GM23338 (cell line): ENCODE measurements around the gene SYNPO2. TPM values are rescaled to one million over a fixed set of nuclear protein-coding genes. Genes with fewer than 3 reads are reported as not detected.

Experiments used
- ATAC-seq: fragments of 200-7000 bp; cut with Tn5 transposase; 3 replicates; pipeline ENCODE4 v1.9.1; 2020
- DNase-seq: peaks from one replicate; pipeline ENCODE4 v3.0.0-alpha.2; 2015; ENCODE audit warnings: low spot score
- H2AFZ ChIP-seq: fragments of 200-600 bp; sonication (generic); 2 replicates; pipeline ENCODE4 v1.8.0; 2016; ENCODE audit warnings: antibody characterized with exemption, mild to moderate bottlenecking, moderate library complexity
- H3F3A ChIP-seq: fragments of 200-600 bp; sonication (generic); replicated peaks from 2 replicates; pipeline ENCODE4 v1.8.0; 2017; ENCODE audit warnings: antibody characterized with exemption, mixed run types, low read depth
- H3K27ac ChIP-seq: fragments of 200-600 bp; sonication (generic); 2 replicates; pipeline ENCODE4 v1.6.1; 2016; ENCODE audit warnings: low read depth
- H3K27me3 ChIP-seq: fragments of 200-600 bp; sonication (generic); 2 replicates; pipeline ENCODE4 v1.8.0; 2016; ENCODE audit warnings: mild to moderate bottlenecking, mixed run types, moderate library complexity; ENCODE audit not compliant: insufficient read depth
- H3K36me3 ChIP-seq: fragments of 200-600 bp; sonication (generic); 2 replicates; pipeline ENCODE4 v1.8.0; 2016; ENCODE audit warnings: mild to moderate bottlenecking; ENCODE audit not compliant: insufficient read depth
- H3K4me1 ChIP-seq: fragments of 200-600 bp; sonication (generic); 2 replicates; pipeline ENCODE4 v1.8.0; 2016; ENCODE audit warnings: mild to moderate bottlenecking, moderate library complexity; ENCODE audit not compliant: insufficient read depth
- H3K4me2 ChIP-seq: fragments of 200-600 bp; sonication (generic); 2 replicates; pipeline ENCODE4 v1.7.1; 2017; ENCODE audit warnings: mixed run types
- H3K4me3 ChIP-seq: fragments of 200-600 bp; sonication (generic); 2 replicates; pipeline ENCODE4 v1.6.1; 2016; ENCODE audit warnings: mixed run types
- H3K79me2 ChIP-seq: fragments of 200-600 bp; sonication (generic); replicated peaks from 2 replicates; pipeline ENCODE4 v1.8.0; 2017; ENCODE audit warnings: mild to moderate bottlenecking; ENCODE audit not compliant: insufficient read depth
- H3K9me2 ChIP-seq: fragments of 200-600 bp; sonication (generic); 2 replicates; pipeline ENCODE4 v1.8.0; 2017; ENCODE audit not compliant: insufficient read depth
- H4K20me1 ChIP-seq: fragments of 200-600 bp; sonication (generic); replicated peaks from 2 replicates; pipeline ENCODE4 v1.8.0; 2017; ENCODE audit warnings: mild to moderate bottlenecking; ENCODE audit not compliant: insufficient read depth
- H3K27ac Mint-ChIP-seq: 2 replicates; pipeline ENCODE4 v1.8.0; 2020; ENCODE audit warnings: inconsistent platforms, mild to moderate bottlenecking, moderate library complexity, mixed read lengths
- H3K27me3 Mint-ChIP-seq: 3 replicates; pipeline ENCODE4 v1.8.0; 2022; ENCODE audit warnings: low read depth, mild to moderate bottlenecking, moderate library complexity, mixed read lengths, inconsistent platforms; ENCODE audit not compliant: insufficient read depth, poor library complexity
- H3K36me3 Mint-ChIP-seq: 3 replicates; pipeline ENCODE4 v1.8.0; 2021; ENCODE audit warnings: low read depth, mild to moderate bottlenecking, inconsistent platforms, moderate library complexity, mixed read lengths
- H3K4me1 Mint-ChIP-seq: 3 replicates; pipeline ENCODE4 v1.8.0; 2020; ENCODE audit warnings: mild to moderate bottlenecking, inconsistent platforms, mixed read lengths
- H3K4me3 Mint-ChIP-seq: 3 replicates; pipeline ENCODE4 v1.8.0; 2021; ENCODE audit warnings: moderate library complexity, mild to moderate bottlenecking, inconsistent platforms, mixed read lengths
- H3K9me3 Mint-ChIP-seq: 3 replicates; pipeline ENCODE4 v1.8.0; 2020; ENCODE audit warnings: moderate library complexity, mild to moderate bottlenecking, inconsistent platforms, mixed read lengths
- CREB1 ChIP-seq: fragments of 250-450 bp; sonication (Bioruptor Pico); IDR thresholded peaks from 2 replicates; pipeline ENCODE4 v1.5.0; 2020; ENCODE audit warnings: low read depth, mild to moderate bottlenecking, moderate library complexity
- CTCF ChIP-seq, 2 experiments: fragments of 200-600 bp in 1 of 2; sonication (generic) in 1 of 2; conservative IDR thresholded peaks; 2 replicates each; pipeline versions ENCODE4 v1.5.1 to v1.6.1; 2016 to 2017; ENCODE audit warnings: antibody characterized with exemption in 2 of 2, low read depth in 2 of 2, mild to moderate bottlenecking in 2 of 2, moderate library complexity in 1 of 2
- ETS1 ChIP-seq: IDR thresholded peaks from 2 replicates; pipeline ENCODE4 v1.6.1; 2016; ENCODE audit warnings: antibody characterized with exemption
- EZH2 ChIP-seq: fragments of 200-600 bp; sonication (generic); IDR thresholded peaks from one replicate; pipeline ENCODE4 v1.8.0; 2017; ENCODE audit warnings: antibody characterized with exemption, mild to moderate bottlenecking, low read depth; ENCODE audit not compliant: unreplicated experiment
- EZH2phosphoT487 ChIP-seq: fragments of 200-600 bp; sonication (generic); IDR thresholded peaks from one replicate; pipeline ENCODE4 v1.8.1; 2018; ENCODE audit warnings: antibody characterized with exemption; ENCODE audit not compliant: unreplicated experiment
- JUNB ChIP-seq: IDR thresholded peaks from one replicate; pipeline ENCODE4 v1.6.1; 2016; ENCODE audit warnings: antibody characterized with exemption; ENCODE audit not compliant: unreplicated experiment
- NANOG ChIP-seq: IDR thresholded peaks from 2 replicates; pipeline ENCODE4 v1.6.1; 2016; ENCODE audit warnings: antibody characterized with exemption, borderline replicate concordance
- POLR2AphosphoS5 ChIP-seq: IDR thresholded peaks from 2 replicates; pipeline ENCODE4 v1.6.1; 2016; ENCODE audit warnings: antibody characterized with exemption, low read depth
- REST ChIP-seq: IDR thresholded peaks from one replicate; pipeline ENCODE4 v1.6.1; 2018; ENCODE audit warnings: antibody characterized with exemption; ENCODE audit not compliant: unreplicated experiment
- STAT1 ChIP-seq: IDR thresholded peaks from one replicate; pipeline ENCODE4 v1.6.1; 2016; ENCODE audit warnings: antibody characterized with exemption; ENCODE audit not compliant: unreplicated experiment
- ZNF114 ChIP-seq: fragments of 250-450 bp; sonication (Bioruptor Pico); IDR thresholded peaks from 2 replicates; pipeline ENCODE4 v1.5.0; 2020; ENCODE audit warnings: mild to moderate bottlenecking, moderate library complexity
- ZNF331 ChIP-seq: fragments of 250-450 bp; sonication (Bioruptor Pico); IDR thresholded peaks from 2 replicates; pipeline ENCODE4 v1.5.0; 2020; ENCODE audit warnings: low read depth, mild to moderate bottlenecking, moderate library complexity
- ZNF462 ChIP-seq: fragments of 250-450 bp; sonication (Bioruptor Pico); IDR thresholded peaks from 2 replicates; pipeline ENCODE4 v1.5.0; 2020; ENCODE audit warnings: mild to moderate bottlenecking, moderate library complexity
- polyA plus RNA-seq: library from polyadenylated mRNA; unstranded; fragments of >200 nt; fragmentation: Nextera tagmentation; extraction: Ambion mirVana; gene quantifications from 2 replicates; pipeline ENCODE4 v1.2.1, GENCODE V29; 2016
- total RNA-seq: library from RNA; depleted of rRNA; stranded (reverse); fragments of >200 nt; shearing (Covaris generic); gene quantifications from 2 replicates; pipeline ENCODE4 v1.2.3, GENCODE V29; 2014

SYNPO2 gene
- total and polyA plus RNA-seq, 2 experiments from 2014 or later, result 2.1 to 3.4 TPM

- H3K79me2 ChIP-seq, result no peaks in the 10 kb centered on the region
- H3K9me3 Mint-ChIP-seq, result no peaks in the 10 kb centered on the region
- H3F3A ChIP-seq, result no peaks in the 10 kb centered on the region
- H3K27ac ChIP-seq, result no peak overlapping the region
- H3K36me3 Mint-ChIP-seq, result peaks cover 8% of the 10 kb centered on the region
- H3K9me2 ChIP-seq, result 0 out of 2 replicates have a peak, but pooled peaks cover 3% of the 10 kb centered on the region
- H4K20me1 ChIP-seq, result no peaks in the 10 kb centered on the region
- ATAC-seq (no peak), DNase-seq (no peak)
- no peak overlapping the region for H3K4me2 ChIP-seq
- H3K4me3 Mint-ChIP-seq, result no peak overlapping the region
- peaks cover 33% of the 10 kb centered on the region for H3K4me1 Mint-ChIP-seq
- no peaks in the 10 kb centered on the region for H3K27me3 ChIP-seq
- no peak overlapping the region for H3K4me3 ChIP-seq
- H3K27me3 Mint-ChIP-seq, result no peaks in the 10 kb centered on the region
- TF ChIP-seq POLR2AphosphoS5, result no peak
- no peak for TF ChIP-seq ZNF462 (CRISPR knock-in tag)
- TF ChIP-seq NANOG, result no peak
- no peak for TF ChIP-seq EZH2
- no peak for TF ChIP-seq JUNB
- TF ChIP-seq STAT1, result no peak
- no peak for TF ChIP-seq EZH2phosphoT487
- no peak for TF ChIP-seq ETS1
- no peak for TF ChIP-seq CTCF (conservative IDR thresholded peaks at IDR 0.05; ENCODE audit: low read depth in 2 of 2)
- no peak for TF ChIP-seq CREB1 (CRISPR knock-in tag)
- TF ChIP-seq ZNF114 (CRISPR knock-in tag), result no peak
- TF ChIP-seq ZNF331 (CRISPR knock-in tag), result no peak
- no peak for TF ChIP-seq REST
- no peak overlapping the region for H2AFZ ChIP-seq
- no peaks in the 10 kb centered on the region for H3K36me3 ChIP-seq
- no peak overlapping the region for H3K27ac Mint-ChIP-seq
- H3K4me1 ChIP-seq, result peaks cover 44% of the 10 kb centered on the region
These were observed 139.2 kb downstream of the SYNPO2 start for GRCh38 chr4:119027811-119028210.
